Stimulated activated CD8-positive, alpha-beta memory T cell treated with anti-CD3 and anti-CD28 coated beads, Interleukin-7, amount 100 ng/mL, for 1 hour (primary cell): Measurements from ENCODE around the gene ZFYVE28.

Experiments used
- DNase-seq, 2 donors: peaks; one replicate each; pipeline ENCODE4 v3.0.0-alpha.2; 2020; ENCODE audit warnings: low read depth in 2 of 2

The ZFYVE28 gene

GRCh38 chr4:2261110-2261852 lies 157.2 kb downstream of the ZFYVE28 start:
- peak in 1 of 2 donors; percentile 16 for DNase-seq

- DNase-seq, result no peak
Measured at GRCh38 chr4:2260344-2261109, 157.9 kb downstream of the ZFYVE28 start.

- no peak for DNase-seq
Measured at GRCh38 chr4:2259541-2260343, 158.7 kb downstream of the ZFYVE28 start.

- DNase-seq, result no peak
Measured at GRCh38 chr4:2259036-2259540, 159.4 kb downstream of the ZFYVE28 start.

- DNase-seq, result no peak
Measured at GRCh38 chr4:2258091-2259035, 160.1 kb downstream of the ZFYVE28 start.

- no peak for DNase-seq
Measured at GRCh38 chr4:2257361-2258081, 160.9 kb downstream of the ZFYVE28 start.

- no peak for DNase-seq
Measured at GRCh38 chr4:2256781-2257191, 161.7 kb downstream of the ZFYVE28 start.

- no peak for DNase-seq
Measured at GRCh38 chr4:2256156-2256731, 162.2 kb downstream of the ZFYVE28 start.

GRCh38 chr4:2255501-2256155 lies 162.8 kb downstream of the ZFYVE28 start:
- DNase-seq, result no peak

- no peak for DNase-seq
Measured at GRCh38 chr4:2254665-2255500, 163.6 kb downstream of the ZFYVE28 start.

- DNase-seq, result no peak
Measured at GRCh38 chr4:2253160-2254084, 165.0 kb downstream of the ZFYVE28 start.

GRCh38 chr4:2252530-2253091 lies 165.8 kb downstream of the ZFYVE28 start:
- DNase-seq, result no peak

GRCh38 chr4:2251795-2252529 lies 166.5 kb downstream of the ZFYVE28 start:
- no peak for DNase-seq

- DNase-seq, result no peak
Measured at GRCh38 chr4:2251073-2251794, 167.2 kb downstream of the ZFYVE28 start.

GRCh38 chr4:2250357-2251072 lies 167.9 kb downstream of the ZFYVE28 start:
- no peak for DNase-seq
